Fibroblast of the aortic adventitia (primary cell): ENCODE measurements around the gene DNAI2. TPM values are rescaled to one million over a fixed set of nuclear protein-coding genes. Genes with fewer than 3 reads are reported as not detected.
"Not testable (repeated sequence)": the region's sequence is repeated elsewhere in the genome, so short reads cannot be mapped to it uniquely, and the experiment has no call there.

Experiments
- DNase-seq: peaks from one replicate; pipeline ENCODE4 v3.0.0-alpha.2; 2010; ENCODE audit warnings: low read depth
- H3K4me3 ChIP-seq: 2 replicates; pipeline ENCODE4 v1.5.1; 2011; ENCODE audit warnings: low read depth, mild to moderate bottlenecking, control low read depth, low read length, moderate library complexity
- total RNA-seq: library from RNA; depleted of rRNA; stranded (reverse); fragments of >200 nt; gene quantifications from 2 replicates; pipeline ENCODE4 v1.2.3, GENCODE V29; 2012; ENCODE audit warnings: low replicate concordance
- TF ChIP-seq, protein P1 (sequence below): IDR thresholded peaks from 2 replicates; pipeline ENCODE4 v1.5.1; 2011; ENCODE audit warnings: mild to moderate bottlenecking, low read length, control low read depth, inconsistent platforms; ENCODE audit not compliant: insufficient read depth

DNAI2 gene
- total RNA-seq, 1 donor: not detected

GRCh38 chr17:74272731-74273201, 1.3 kb upstream of the DNAI2 start:
- TF ChIP-seq, protein P1, sequence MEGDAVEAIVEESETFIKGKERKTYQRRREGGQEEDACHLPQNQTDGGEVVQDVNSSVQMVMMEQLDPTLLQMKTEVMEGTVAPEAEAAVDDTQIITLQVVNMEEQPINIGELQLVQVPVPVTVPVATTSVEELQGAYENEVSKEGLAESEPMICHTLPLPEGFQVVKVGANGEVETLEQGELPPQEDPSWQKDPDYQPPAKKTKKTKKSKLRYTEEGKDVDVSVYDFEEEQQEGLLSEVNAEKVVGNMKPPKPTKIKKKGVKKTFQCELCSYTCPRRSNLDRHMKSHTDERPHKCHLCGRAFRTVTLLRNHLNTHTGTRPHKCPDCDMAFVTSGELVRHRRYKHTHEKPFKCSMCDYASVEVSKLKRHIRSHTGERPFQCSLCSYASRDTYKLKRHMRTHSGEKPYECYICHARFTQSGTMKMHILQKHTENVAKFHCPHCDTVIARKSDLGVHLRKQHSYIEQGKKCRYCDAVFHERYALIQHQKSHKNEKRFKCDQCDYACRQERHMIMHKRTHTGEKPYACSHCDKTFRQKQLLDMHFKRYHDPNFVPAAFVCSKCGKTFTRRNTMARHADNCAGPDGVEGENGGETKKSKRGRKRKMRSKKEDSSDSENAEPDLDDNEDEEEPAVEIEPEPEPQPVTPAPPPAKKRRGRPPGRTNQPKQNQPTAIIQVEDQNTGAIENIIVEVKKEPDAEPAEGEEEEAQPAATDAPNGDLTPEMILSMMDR: no peak
- H3K4me3 ChIP-seq: no peak overlapping the region
- peak; percentile 80 for DNase-seq

GRCh38 chr17:74274709-74275340, 791 bp downstream of the DNAI2 start:
- H3K4me3 ChIP-seq: no peak overlapping the region
- no peak for DNase-seq
- TF ChIP-seq, protein P1: no peak

DNA sequence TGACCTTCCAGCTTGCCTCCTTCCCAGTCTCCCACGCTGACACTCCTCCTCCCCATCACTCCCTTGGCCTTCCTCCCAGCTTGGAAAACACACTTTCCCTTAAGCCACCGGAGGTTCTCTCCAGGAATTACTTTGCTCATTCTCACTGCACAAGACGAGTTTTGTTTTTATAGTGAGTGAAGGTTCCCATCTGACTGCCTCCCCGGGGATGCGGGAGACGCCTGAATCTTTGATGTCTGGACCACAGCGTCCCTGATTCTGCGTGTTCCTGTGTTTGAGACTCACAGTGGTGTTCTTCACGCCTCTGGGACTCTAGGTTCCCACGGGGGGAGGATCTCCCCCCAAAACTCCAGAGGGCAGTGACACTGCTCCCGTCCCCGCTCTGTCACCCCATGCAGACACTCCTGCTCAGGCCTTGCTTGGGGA, 2.0 kb downstream of the DNAI2 start:
- TF ChIP-seq, protein P1: no peak
- peak; percentile 84 for DNase-seq
- H3K4me3 ChIP-seq: no peak overlapping the region

GRCh38 chr17:74276541-74277009, 2.5 kb downstream of the DNAI2 start:
- no peak overlapping the region for H3K4me3 ChIP-seq
- TF ChIP-seq, protein P1: no peak
- DNase-seq: peak; percentile 65

DNA sequence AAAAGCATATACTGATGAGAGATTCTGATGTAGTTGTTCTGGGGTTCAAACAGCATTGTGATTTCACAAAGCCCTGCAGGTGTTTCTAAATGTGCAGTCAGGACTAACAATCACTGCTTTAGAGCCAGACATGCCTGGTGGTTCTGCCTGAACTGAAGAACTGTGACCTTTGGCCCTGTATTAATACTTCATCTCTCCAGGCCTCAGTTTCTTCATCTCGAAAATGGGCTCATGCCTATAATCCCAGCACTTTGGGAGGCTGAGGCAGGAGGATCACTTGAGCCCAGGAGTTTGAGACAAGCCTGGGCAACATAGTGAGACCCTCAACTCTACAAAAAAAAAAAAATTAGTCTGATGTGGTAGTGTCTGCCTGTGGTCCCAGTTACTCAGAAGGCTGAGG, 3.9 kb downstream of the DNAI2 start:
- TF ChIP-seq, protein P1: no peak
- no peak overlapping the region for H3K4me3 ChIP-seq
- no peak for DNase-seq

DNA sequence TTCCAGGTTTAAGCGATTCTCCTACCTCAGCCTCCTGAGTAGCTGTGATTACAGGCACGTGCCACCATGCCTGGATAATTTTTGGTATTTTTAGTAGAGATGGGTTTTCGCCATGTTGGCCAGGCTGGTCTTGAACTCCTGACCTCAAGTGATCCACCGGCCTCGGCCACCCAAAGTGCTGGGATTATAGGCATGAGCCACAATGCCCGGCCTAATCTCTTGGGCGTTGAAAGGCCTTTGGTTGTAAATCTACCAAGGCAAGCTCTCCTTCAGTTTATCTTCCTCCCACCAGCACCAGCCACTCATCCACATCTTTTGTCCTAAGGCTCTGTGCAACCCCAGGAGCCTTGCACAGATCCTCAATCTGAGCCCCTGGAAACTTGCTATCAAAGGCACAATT, 5.6 kb downstream of the DNAI2 start:
- not testable (repeated sequence) for H3K4me3 ChIP-seq, DNase-seq

- TF ChIP-seq, protein P1: no peak
- no peak for DNase-seq
- no peak overlapping the region for H3K4me3 ChIP-seq
Measured at GRCh38 chr17:74280093-74280513, 6.1 kb downstream of the DNAI2 start.
